ELR (cell line): Measurements from ENCODE around the gene OTUB1.
"Not testable (repeated sequence)": the region's sequence is repeated elsewhere in the genome, so short reads cannot be mapped to it uniquely, and the experiment has no call there.

ENCODE experiments used
- DNase-seq: peaks from one replicate; pipeline ENCODE4 v3.0.0-alpha.2; 2015; ENCODE audit warnings: low read depth

OTUB1 gene

DNA sequence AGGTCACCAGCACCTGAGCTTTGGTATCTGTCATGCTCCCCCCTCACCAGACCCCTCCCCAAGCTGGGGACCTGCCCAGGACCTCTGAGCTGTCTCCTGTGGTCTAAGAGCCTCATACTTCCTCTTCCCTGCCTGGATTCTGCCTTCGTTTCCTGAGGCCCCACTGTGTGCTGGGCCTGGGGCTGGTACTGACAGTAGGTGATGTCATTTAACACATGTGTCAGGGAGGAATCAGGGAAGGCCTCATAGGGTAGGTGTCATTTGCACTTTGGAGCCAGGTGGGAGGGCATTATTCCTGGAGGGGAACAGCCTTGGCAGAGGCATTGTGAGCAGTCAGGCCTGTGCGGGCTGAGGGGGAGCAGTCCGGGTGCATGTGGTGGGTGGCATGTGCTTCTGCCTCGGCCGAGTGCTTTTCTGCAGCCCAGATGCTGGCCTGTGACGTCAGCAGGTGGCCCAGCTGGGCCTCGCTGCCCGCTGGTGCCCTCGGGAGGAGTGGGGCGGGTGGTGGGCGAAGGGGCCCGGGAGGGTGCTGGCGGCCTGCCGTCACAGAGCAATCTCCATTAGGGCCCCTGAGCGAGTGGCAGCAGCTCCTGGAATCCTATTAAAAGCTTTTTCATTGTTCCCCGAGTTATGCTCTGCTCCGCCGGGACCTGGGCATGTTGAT lies 58.6 kb downstream of the OTUB1 start:
- no peak for DNase-seq

DNA sequence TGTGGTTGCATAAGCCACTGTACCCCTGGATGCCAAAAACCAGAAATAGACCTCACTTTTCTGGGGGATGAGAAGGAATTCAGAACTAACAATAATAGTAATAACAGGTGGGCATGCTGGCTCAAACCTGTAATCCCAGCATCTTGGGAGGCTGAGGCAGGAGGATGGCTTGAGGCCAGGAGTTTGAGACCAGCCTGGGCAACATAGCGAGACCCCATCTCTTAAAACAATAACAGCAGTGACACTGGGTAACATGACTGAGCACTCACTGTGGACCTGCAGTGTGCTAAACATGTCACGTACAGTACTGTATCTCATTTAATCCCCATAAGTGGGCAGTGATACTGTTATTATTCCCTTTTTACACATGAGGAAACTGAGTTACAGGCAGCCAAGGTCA lies 59.5 kb downstream of the OTUB1 start:
- DNase-seq: no peak

DNA sequence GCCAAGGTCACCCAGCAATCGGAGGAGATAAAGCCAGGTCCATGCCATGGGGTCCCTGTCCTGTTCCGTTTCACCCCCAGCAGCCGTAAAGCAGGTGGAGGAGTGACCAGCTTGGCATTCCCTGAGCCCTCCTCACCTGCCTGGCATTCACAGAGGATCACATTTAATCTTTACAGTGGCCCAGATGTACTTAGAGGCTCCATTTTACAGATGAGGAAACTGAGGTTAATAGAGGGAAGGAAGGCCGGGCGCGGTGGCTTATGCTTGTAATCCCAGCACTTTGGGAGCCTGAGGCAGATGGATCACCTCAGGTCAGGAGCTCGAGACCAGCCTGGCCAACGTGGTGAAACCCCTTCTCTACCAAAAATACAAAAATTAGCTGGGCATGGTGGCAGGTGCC lies 61.1 kb downstream of the OTUB1 start:
- DNase-seq: not testable (repeated sequence)
